Mesenchymal stem cell (in vitro differentiated cells and primary cell): ENCODE results near the gene NPW. TPM values are rescaled to one million over a fixed set of nuclear protein-coding genes. Genes with fewer than 3 reads are reported as not detected.

Experiments used
- small RNA-seq: library from polyadenylated mRNA; stranded (forward); fragments of <200 nt; extraction: miRNeasy Mini kit (QIAGEN cat#:217004); gene quantifications from one replicate; pipeline ENCODE3, GENCODE V24; 2013; ENCODE audit warnings: low read depth

The NPW gene

Small RNA genes within 50 kb of the gene (small RNA-seq; reads per million reads assigned to genes)
- 0.86 reads per million for gene AC005363.2
- not detected for gene RN7SL219P
